Natural killer cell (primary cell): ENCODE results near the gene CCR6. TPM values are rescaled to one million over a fixed set of nuclear protein-coding genes. Genes with fewer than 3 reads are reported as not detected.

Experiments used
- ATAC-seq, 3 donors: fragments of 150-1000 bp in 2 of 3; fragments of 200-7000 bp in 1 of 3; cut with Tn5 transposase; 1 replicate in 1 of 3; 2 replicates in 2 of 3; pipeline ENCODE4 v1.10.0; 2021; ENCODE audit warnings: mild to moderate bottlenecking in 2 of 3, moderate library complexity in 2 of 3
- DNase-seq, 2 donors: peaks; one replicate each; pipeline versions ENCODE4 v3.0.0 to v3.0.0-alpha.2; 2013 to 2021; ENCODE audit warnings: mixed read lengths in 1 of 2
- H3K27ac ChIP-seq: one replicate; pipeline ENCODE4 v1.5.1; 2013; ENCODE audit warnings: mild to moderate bottlenecking, low read length
- H3K27me3 ChIP-seq: one replicate; pipeline ENCODE4 v1.6.1; 2013; ENCODE audit warnings: low read length; ENCODE audit not compliant: control insufficient read depth, insufficient read depth
- H3K36me3 ChIP-seq: one replicate; pipeline ENCODE4 v1.6.1; 2013; ENCODE audit warnings: low read length; ENCODE audit not compliant: control insufficient read depth, insufficient read depth
- H3K4me1 ChIP-seq: one replicate; pipeline ENCODE4 v1.6.1; 2013; ENCODE audit warnings: low read length; ENCODE audit not compliant: control insufficient read depth, insufficient read depth
- H3K4me3 ChIP-seq: one replicate; pipeline ENCODE4 v1.5.1; 2013; ENCODE audit warnings: low read length
- H3K9me3 ChIP-seq: one replicate; pipeline ENCODE4 v1.6.1; 2013; ENCODE audit warnings: low read length; ENCODE audit not compliant: control insufficient read depth, insufficient read depth
- H3K27ac Mint-ChIP-seq, 2 donors: one replicate each; pipeline ENCODE4 v1.8.0; 2022; ENCODE audit warnings: mild to moderate bottlenecking in 2 of 2, mixed read lengths in 2 of 2, moderate library complexity in 1 of 2
- H3K27me3 Mint-ChIP-seq, 2 donors: one replicate each; pipeline ENCODE4 v1.8.0; 2022; ENCODE audit warnings: low read depth in 2 of 2, mixed read lengths in 2 of 2
- H3K36me3 Mint-ChIP-seq: one replicate; pipeline ENCODE4 v1.8.0; 2022; ENCODE audit warnings: mixed read lengths
- H3K4me1 Mint-ChIP-seq, 2 donors: one replicate each; pipeline ENCODE4 v1.8.0; 2022; ENCODE audit warnings: mixed read lengths in 2 of 2
- H3K4me3 Mint-ChIP-seq: one replicate; pipeline ENCODE4 v1.8.0; 2022; ENCODE audit warnings: mild to moderate bottlenecking, moderate library complexity, mixed read lengths
- H3K9me3 Mint-ChIP-seq, 2 donors: one replicate each; pipeline ENCODE4 v1.8.0; 2022; ENCODE audit warnings: mixed read lengths in 2 of 2
- CTCF ChIP-seq: fragments of 200-600 bp; IDR thresholded peaks from one replicate; pipeline ENCODE4 v1.8.0; 2022; ENCODE audit warnings: antibody characterized with exemption
- WGBS: methylation state at CpG from one replicate; pipeline ENCODE4 v1.1.7; 2013; ENCODE audit warnings: missing lambda C conversion rate; ENCODE audit not compliant: insufficient coverage; 5-methylcytosine and 5-hydroxymethylcytosine counted together
- intact Hi-C: fragments of 100-400 bp; cut with micrococcal nuclease; formaldehyde crosslinking; loops from one replicate; pipeline ENCODE4 v1.14.2; 2022
- total RNA-seq, 4 donors: library from RNA; stranded (reverse); fragments of 120-200 nt in 1 of 4; gene quantifications; one replicate each; pipeline versions ENCODE4 v1.2.3 to v1.2.4, GENCODE V29; 2013 to 2022

The CCR6 gene
- total RNA-seq, 3 donors from 2014 or later (not counting 1 experiment from before 2014, with no cell fraction given), result 0.23 TPM; not detected in 2

- Histone ChIP-seq H3K9me3 (peaks cover 3% of the 10 kb centered on the region), H3K36me3 (no peaks in the 10 kb centered on the region), H3K4me1 (peaks cover 49% of the 10 kb centered on the region), H3K27me3 (no peaks in the 10 kb centered on the region), H3K4me3 (no peak overlapping the region), H3K27ac (peak overlapping the region; percentile 68)
- no peak overlapping the region for H3K4me3 Mint-ChIP-seq
- peaks cover 4 to 7% of the 10 kb centered on the region in 2 donors for H3K9me3 Mint-ChIP-seq
- peaks cover 35 to 38% of the 10 kb centered on the region in 2 donors for H3K4me1 Mint-ChIP-seq
- intact Hi-C loops, result no loop called here
- DNase-seq (no peak), ATAC-seq (no peak)
- 73% methylated on average over 10 of the region's 11 CpGs for WGBS
- H3K36me3 Mint-ChIP-seq, result peaks cover 12% of the 10 kb centered on the region
- H3K27ac Mint-ChIP-seq, result no peak overlapping the region
- no peak for TF ChIP-seq CTCF
- peaks cover 0 to 7% of the 10 kb centered on the region in 2 donors for H3K27me3 Mint-ChIP-seq
These were observed 33.4 kb upstream of the CCR6 start for GRCh38 chr6:167089243-167090142.

- H3K4me1 Mint-ChIP-seq, result peaks cover 41 to 42% of the 10 kb centered on the region in 2 donors
- H3K27ac Mint-ChIP-seq, result no peak overlapping the region
- ATAC-seq, result no peak
- intact Hi-C loops, result no loop called here
- H3K4me3 Mint-ChIP-seq, result no peak overlapping the region
- Histone ChIP-seq H3K9me3 (peaks cover 3% of the 10 kb centered on the region), H3K4me3 (no peak overlapping the region), H3K36me3 (no peaks in the 10 kb centered on the region), H3K4me1 (peaks cover 55% of the 10 kb centered on the region), H3K27ac (peak overlapping the region; percentile 68), H3K27me3 (no peaks in the 10 kb centered on the region)
- 87% methylated on average over 4 of the region's 4 CpGs for WGBS
- H3K9me3 Mint-ChIP-seq, result peaks cover 4 to 7% of the 10 kb centered on the region in 2 donors
- no peak for TF ChIP-seq CTCF
- H3K36me3 Mint-ChIP-seq, result peaks cover 12% of the 10 kb centered on the region
- no peak for DNase-seq
- peaks cover 0 to 7% of the 10 kb centered on the region in 2 donors for H3K27me3 Mint-ChIP-seq
These were observed 32.7 kb upstream of the CCR6 start for GRCh38 chr6:167090171-167090570.

- TF ChIP-seq CTCF, result no peak
- Histone ChIP-seq H3K36me3 (no peaks in the 10 kb centered on the region), H3K27me3 (no peaks in the 10 kb centered on the region), H3K9me3 (peaks cover 3% of the 10 kb centered on the region), H3K27ac (peak overlapping the region; percentile 68), H3K4me3 (no peak overlapping the region), H3K4me1 (peaks cover 63% of the 10 kb centered on the region)
- H3K27ac Mint-ChIP-seq, result peak overlapping the region; percentile 19 to 71
- H3K27me3 Mint-ChIP-seq, result peaks cover 0 to 7% of the 10 kb centered on the region in 2 donors
- ATAC-seq, result peak in 1 of 3 donors; percentile 70
- peak overlapping the region; percentile 38 for H3K4me3 Mint-ChIP-seq
- DNase-seq, result peak in 1 of 2 donors; percentile 69
- 55% methylated on average over 14 of the region's 16 CpGs for WGBS
- peaks cover 41 to 42% of the 10 kb centered on the region in 2 donors for H3K4me1 Mint-ChIP-seq
- H3K36me3 Mint-ChIP-seq, result peaks cover 12% of the 10 kb centered on the region
- intact Hi-C loops, result no loop called here
- H3K9me3 Mint-ChIP-seq, result peaks cover 4 to 7% of the 10 kb centered on the region in 2 donors
These were observed 31.7 kb upstream of the CCR6 start for GRCh38 chr6:167091026-167091804.
